C4-2B (cell line): ENCODE data around the gene EFEMP2.

Source experiments
- ZFX ChIP-seq: fragments of 450-650 bp; IDR thresholded peaks from 2 replicates; pipeline ENCODE4 v1.6.1; 2017
- TF ChIP-seq, protein P1 (sequence below): fragments of 450-650 bp; conservative IDR thresholded peaks from 2 replicates; pipeline ENCODE4 v1.5.1; 2017; ENCODE audit warnings: mild to moderate bottlenecking

DNA sequence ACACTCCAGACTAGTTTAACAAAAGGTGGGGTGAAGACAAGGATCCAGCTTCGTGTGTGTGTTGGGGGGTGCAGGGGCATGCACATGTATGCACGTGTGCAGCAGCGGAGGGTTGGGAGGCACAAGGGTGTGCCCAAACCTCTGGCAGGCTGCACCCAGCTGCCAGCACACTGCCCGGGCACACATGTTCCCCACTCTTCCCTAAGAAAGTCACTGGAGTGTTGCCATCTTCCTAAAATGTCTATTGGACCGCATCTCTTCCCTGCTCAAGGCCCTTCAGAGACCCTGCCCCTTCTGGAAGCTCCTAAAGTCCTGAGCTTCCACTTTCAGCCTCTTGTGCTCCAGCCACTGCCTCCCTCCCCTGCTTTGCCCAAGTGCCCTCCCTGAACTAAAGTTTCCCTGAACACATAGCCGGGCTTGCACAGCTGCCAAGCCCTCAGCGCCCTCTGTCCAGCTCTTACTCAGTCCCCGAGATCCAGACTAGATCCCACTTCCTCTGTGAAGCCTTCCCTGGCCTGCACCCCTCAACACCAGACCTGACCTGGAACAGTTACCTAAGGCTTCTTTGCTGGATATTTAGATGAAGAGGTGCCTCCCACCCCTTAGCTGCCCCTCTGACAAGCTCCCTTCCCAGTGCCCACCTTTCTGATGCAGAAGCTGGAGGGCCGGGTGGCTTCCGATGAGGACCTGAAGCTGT lies 20.6 kb downstream of the EFEMP2 start:
- TF ChIP-seq, protein P1, sequence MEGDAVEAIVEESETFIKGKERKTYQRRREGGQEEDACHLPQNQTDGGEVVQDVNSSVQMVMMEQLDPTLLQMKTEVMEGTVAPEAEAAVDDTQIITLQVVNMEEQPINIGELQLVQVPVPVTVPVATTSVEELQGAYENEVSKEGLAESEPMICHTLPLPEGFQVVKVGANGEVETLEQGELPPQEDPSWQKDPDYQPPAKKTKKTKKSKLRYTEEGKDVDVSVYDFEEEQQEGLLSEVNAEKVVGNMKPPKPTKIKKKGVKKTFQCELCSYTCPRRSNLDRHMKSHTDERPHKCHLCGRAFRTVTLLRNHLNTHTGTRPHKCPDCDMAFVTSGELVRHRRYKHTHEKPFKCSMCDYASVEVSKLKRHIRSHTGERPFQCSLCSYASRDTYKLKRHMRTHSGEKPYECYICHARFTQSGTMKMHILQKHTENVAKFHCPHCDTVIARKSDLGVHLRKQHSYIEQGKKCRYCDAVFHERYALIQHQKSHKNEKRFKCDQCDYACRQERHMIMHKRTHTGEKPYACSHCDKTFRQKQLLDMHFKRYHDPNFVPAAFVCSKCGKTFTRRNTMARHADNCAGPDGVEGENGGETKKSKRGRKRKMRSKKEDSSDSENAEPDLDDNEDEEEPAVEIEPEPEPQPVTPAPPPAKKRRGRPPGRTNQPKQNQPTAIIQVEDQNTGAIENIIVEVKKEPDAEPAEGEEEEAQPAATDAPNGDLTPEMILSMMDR = no peak
- no peak for TF ChIP-seq ZFX
